Spleen (tissue), 11 donors: ENCODE results near the gene MTX1. TPM values are rescaled to one million over a fixed set of nuclear protein-coding genes. Genes with fewer than 3 reads are reported as not detected.

Experiments used
- DNase-seq: peaks from one replicate; pipeline ENCODE4 v3.0.0-alpha.2; 2020
- H3K27ac ChIP-seq, 8 donors: fragments of 200-600 bp; sonication (generic) in 7 of 8; 1 replicate in 4 of 8; 2 replicates in 4 of 8; pipeline versions ENCODE4 v1.5.0 to v1.8.0; 2016 to 2021; ENCODE audit warnings: inconsistent platforms in 4 of 8, mild to moderate bottlenecking in 4 of 8, moderate library complexity in 1 of 8
- H3K27me3 ChIP-seq, 7 donors: fragments of 200-600 bp; sonication (generic) in 6 of 7; replicated peaks in 1 of 7; 1 replicate in 4 of 7; 2 replicates in 3 of 7; pipeline versions ENCODE4 v1.5.0 to v1.8.0; 2016 to 2021; ENCODE audit warnings: inconsistent platforms in 3 of 7, mild to moderate bottlenecking in 1 of 7
- H3K36me3 ChIP-seq, 6 donors: fragments of 200-600 bp; sonication (generic) in 5 of 6; 1 replicate in 4 of 6; 2 replicates in 2 of 6; pipeline versions ENCODE4 v1.5.0 to v1.8.0; 2016 to 2021; ENCODE audit warnings: inconsistent platforms in 2 of 6
- H3K4me1 ChIP-seq, 6 donors: fragments of 200-600 bp; sonication (generic) in 5 of 6; 1 replicate in 3 of 6; 2 replicates in 3 of 6; pipeline versions ENCODE4 v1.5.0 to v1.8.0; 2016 to 2021; ENCODE audit warnings: inconsistent platforms in 3 of 6
- H3K4me3 ChIP-seq, 8 donors: fragments of 200-600 bp; sonication (generic) in 7 of 8; 1 replicate in 4 of 8; 2 replicates in 4 of 8; pipeline versions ENCODE4 v1.5.0 to v1.8.0; 2016 to 2021; ENCODE audit warnings: inconsistent platforms in 4 of 8, mild to moderate bottlenecking in 4 of 8, moderate library complexity in 2 of 8
- H3K9me3 ChIP-seq, 8 donors: fragments of 200-600 bp; sonication (generic) in 7 of 8; 1 replicate in 4 of 8; 2 replicates in 4 of 8; pipeline versions ENCODE4 v1.5.0 to v1.8.0; 2016 to 2021; ENCODE audit warnings: inconsistent platforms in 4 of 8
- CTCF ChIP-seq, 11 experiments: fragments of 200-600 bp in 7 of 11; fragments of 450-650 bp in 4 of 11; sonication (generic) in 4 of 11; IDR thresholded peaks in 8 of 11; conservative IDR thresholded peaks in 3 of 11; 1 replicate in 7 of 11; 2 replicates in 4 of 11; pipeline versions ENCODE4 v1.4.0 to v1.8.0; 2016 to 2021; ENCODE audit warnings: antibody characterized with exemption in 11 of 11, inconsistent platforms in 4 of 11, mild to moderate bottlenecking in 1 of 11
- POLR2A ChIP-seq, 3 donors: fragments of 450-650 bp; IDR thresholded peaks; one replicate each; pipeline ENCODE4 v1.5.1; 2017; ENCODE audit warnings: antibody characterized with exemption in 3 of 3, mild to moderate bottlenecking in 1 of 3
- POLR2AphosphoS5 ChIP-seq, 3 donors: sonication (generic); formaldehyde crosslinking; IDR thresholded peaks; one replicate each; pipeline ENCODE4 v1.5.1; 2017; ENCODE audit warnings: antibody characterized with exemption in 3 of 3
- WGBS, 5 donors: extraction: QIAGEN DNeasy Blood & Tissue Kit in 3 of 5; methylation state at CpG; one replicate each; pipeline versions ENCODE4 v1.1.5 to v1.1.7; 2013 to 2018; 5-methylcytosine and 5-hydroxymethylcytosine counted together
- intact Hi-C: fragments of 100-400 bp; cut with DNase I; formaldehyde crosslinking; loops from one replicate; pipeline ENCODE4 v1.15.0; 2023; ENCODE audit warnings: low total_unique reads
- polyA plus RNA-seq, 3 donors: library from polyadenylated mRNA; stranded (reverse); fragments of 200-250 nt; gene quantifications; one replicate each; pipeline ENCODE4 v1.2.1, GENCODE V29; 2013
- total RNA-seq, 7 donors: library from RNA; depleted of rRNA in 3 of 7; stranded (reverse); fragments of >200 nt in 3 of 7; fragmentation: NEBNext Ultra II Directional in 4 of 7; extraction: Animal tissue kit (Norgen Biotek cat#: 25700) in 4 of 7; gene quantifications; one replicate each; pipeline versions ENCODE4 v1.1.0 to v1.2.1, GENCODE V29; 2016 to 2021
- donor health status: healthy with polysubstance abuse.
- donor health status: DM: no; HTN: no; CAD: no; lungs with moderate emphysema.
- donor health status: DM: no; HTN: no; CAD: no.
- donor health status: Bipolar disorder and iron deficiency.
- donor health status: healthy.
- donor health status: DM: no; HTN: no; CAD: no.
- donor health status: DM: yes; HTN: yes; CAD: no.

The MTX1 gene
- total and polyA plus RNA-seq, 10 donors = 28.2 to 48.4 (median 38.5) TPM

- no peak for TF ChIP-seq CTCF (IDR thresholded peaks at IDR 0.05 in 8 of 11, conservative IDR thresholded peaks at IDR 0.05 in 3 of 11)
- TF ChIP-seq POLR2AphosphoS5 (IDR thresholded peaks at IDR 0.05) = no peak
- no peak for TF ChIP-seq POLR2A (IDR thresholded peaks at IDR 0.05)
- no peaks in the 10 kb centered on the region for H3K9me3 ChIP-seq
- peaks cover 14 to 61% (median 36%) of the 10 kb centered on the region in 6 donors for H3K4me1 ChIP-seq
- intact Hi-C loops = no loop called here
- 92 to 97% (median 96%) methylated on average over 18 of the region's 18 CpGs for WGBS, 5 donors
- H3K27me3 ChIP-seq = no peaks in the 10 kb centered on the region
- H3K36me3 ChIP-seq = peaks cover 0 to 23% (median 0%) of the 10 kb centered on the region in 6 donors
- no peak overlapping the region for H3K4me3 ChIP-seq
- DNase-seq = no peak
- no peak overlapping the region for H3K27ac ChIP-seq
Observed at GRCh38 chr1:155181371-155182051, 27.0 kb upstream of the MTX1 start.

- no peaks in the 10 kb centered on the region for H3K9me3 ChIP-seq
- no peak for DNase-seq
- intact Hi-C loops = no loop called here
- H3K36me3 ChIP-seq = peaks cover 0 to 23% (median 0%) of the 10 kb centered on the region in 6 donors
- H3K4me1 ChIP-seq = peaks cover 9 to 55% (median 30%) of the 10 kb centered on the region in 6 donors
- no peaks in the 10 kb centered on the region for H3K27me3 ChIP-seq
- no peak for TF ChIP-seq CTCF (IDR thresholded peaks at IDR 0.05 in 8 of 11, conservative IDR thresholded peaks at IDR 0.05 in 3 of 11)
- no peak for TF ChIP-seq POLR2AphosphoS5 (IDR thresholded peaks at IDR 0.05)
- TF ChIP-seq POLR2A (IDR thresholded peaks at IDR 0.05) = no peak
- no peak overlapping the region for H3K4me3 ChIP-seq
- H3K27ac ChIP-seq = no peak overlapping the region
- 90 to 95% (median 92%) methylated on average over 7 of the region's 7 CpGs for WGBS, 5 donors
Observed at GRCh38 chr1:155182052-155182550, 26.4 kb upstream of the MTX1 start.

- Histone ChIP-seq H3K27ac (peak overlapping the region in 3 of 8 donors; percentile 73 to 82 (median 74)), H3K36me3 (peaks cover 0 to 16% (median 0%) of the 10 kb centered on the region in 6 donors), H3K4me1 (peaks cover 9 to 42% (median 27%) of the 10 kb centered on the region in 6 donors), H3K9me3 (no peaks in the 10 kb centered on the region), H3K4me3 (no peak overlapping the region), H3K27me3 (no peaks in the 10 kb centered on the region)
- intact Hi-C loops = no loop called here
- WGBS, 5 donors = 76 to 91% (median 77%) methylated on average over 17 to 20 of the region's 20 CpGs
- TF ChIP-seq POLR2AphosphoS5 (IDR thresholded peaks at IDR 0.05) (peak; percentile 54 to 75 (median 54)), POLR2A (IDR thresholded peaks at IDR 0.05) (no peak)
- no peak for DNase-seq
Observed at GRCh38 chr1:155183775-155184221, 24.7 kb upstream of the MTX1 start.

GRCh38 chr1:155184351-155184811, 24.1 kb upstream of the MTX1 start:
- no peaks in the 10 kb centered on the region for H3K27me3 ChIP-seq
- no peak for DNase-seq
- intact Hi-C loops = no loop called here
- peak overlapping the region in 5 of 8 donors; percentile 54 to 82 (median 73) for H3K27ac ChIP-seq
- TF ChIP-seq POLR2A (IDR thresholded peaks at IDR 0.05) = no peak
- no peak for TF ChIP-seq CTCF (IDR thresholded peaks at IDR 0.05 in 8 of 11, conservative IDR thresholded peaks at IDR 0.05 in 3 of 11)
- no peak for TF ChIP-seq POLR2AphosphoS5 (IDR thresholded peaks at IDR 0.05)
- no peaks in the 10 kb centered on the region for H3K9me3 ChIP-seq
- no peak overlapping the region for H3K4me3 ChIP-seq
- H3K4me1 ChIP-seq = peaks cover 9 to 36% (median 27%) of the 10 kb centered on the region in 6 donors
- H3K36me3 ChIP-seq = peaks cover 0 to 12% (median 0%) of the 10 kb centered on the region in 6 donors
- 89 to 96% (median 91%) methylated on average over 4 of the region's 4 CpGs for WGBS, 5 donors
